Globus pallidus (tissue), 1 donor: Measurements from ENCODE around the gene CDH2.

Experiments
- DNase-seq: peaks from one replicate; pipeline ENCODE4 v3.0.0-alpha.2; 2015; ENCODE audit warnings: low spot score

CDH2 gene

GRCh38 chr18:28176948-28177827 is at the start of gene CDH2:
TSS of gene CDH2 (minus strand) at chr18:28177130. CDS start at chr18:28177022, 108 bp downstream.
- peak; percentile 89 for DNase-seq

DNA sequence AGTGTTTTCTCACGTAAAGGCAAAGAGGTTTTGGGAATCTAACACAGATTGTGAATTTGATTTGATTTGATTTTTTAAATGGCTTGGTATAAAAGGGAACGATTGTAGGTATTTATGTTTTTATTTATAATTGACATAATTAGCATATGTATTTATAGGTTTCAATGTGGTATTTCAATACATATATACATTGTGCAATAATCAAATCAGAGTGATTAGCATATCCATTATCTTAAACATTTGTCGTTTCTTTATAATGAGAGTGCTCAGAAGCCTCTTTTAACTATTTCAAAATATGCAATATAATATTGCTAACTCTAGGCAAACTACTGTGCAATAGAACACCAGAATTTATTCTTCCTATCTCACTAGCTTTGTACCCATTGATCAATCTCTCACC is 35.1 kb upstream of the CDH2 start:
- no peak for DNase-seq

- DNase-seq = no peak
These were observed 31.9 kb upstream of the CDH2 start for GRCh38 chr18:28208712-28209265.

DNA sequence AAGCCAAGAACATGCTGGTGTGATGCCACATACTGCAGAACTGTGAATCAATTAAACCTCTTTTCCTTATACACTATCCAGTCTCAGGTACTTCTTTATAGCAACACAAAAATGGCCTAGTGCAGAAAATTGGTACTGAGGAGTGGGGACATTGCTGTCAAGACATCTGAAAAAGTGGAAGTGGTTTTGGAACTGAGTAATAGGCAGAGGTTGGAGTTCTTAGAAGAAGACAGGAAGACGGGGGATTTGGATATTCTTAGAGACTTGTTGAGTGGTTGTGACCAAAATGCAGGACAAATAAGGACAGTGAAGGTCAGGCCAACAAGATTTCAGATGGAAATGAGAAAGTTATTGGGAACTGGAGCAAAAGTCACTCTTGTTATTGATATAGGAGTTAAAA is 31.3 kb upstream of the CDH2 start:
- DNase-seq = no peak

DNA sequence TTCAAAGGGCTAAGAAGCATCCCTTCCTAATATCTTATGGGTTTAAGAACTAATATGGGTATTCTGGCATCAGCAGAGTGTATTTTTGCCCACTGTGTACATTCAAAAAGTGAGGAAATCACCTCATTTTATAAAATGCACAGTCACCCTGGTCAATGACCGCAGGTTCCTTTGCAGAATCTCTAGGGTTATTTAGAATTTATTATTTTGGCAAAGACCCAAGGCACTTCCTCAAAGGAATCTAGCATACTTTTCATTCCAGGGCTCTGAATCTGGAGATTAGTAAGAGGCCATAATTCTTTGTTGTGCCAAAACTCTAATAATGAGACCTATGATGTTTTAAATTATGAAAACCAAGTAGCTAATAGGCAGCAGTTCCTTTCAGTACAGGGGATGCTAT is 27.2 kb upstream of the CDH2 start:
- no peak for DNase-seq

DNA sequence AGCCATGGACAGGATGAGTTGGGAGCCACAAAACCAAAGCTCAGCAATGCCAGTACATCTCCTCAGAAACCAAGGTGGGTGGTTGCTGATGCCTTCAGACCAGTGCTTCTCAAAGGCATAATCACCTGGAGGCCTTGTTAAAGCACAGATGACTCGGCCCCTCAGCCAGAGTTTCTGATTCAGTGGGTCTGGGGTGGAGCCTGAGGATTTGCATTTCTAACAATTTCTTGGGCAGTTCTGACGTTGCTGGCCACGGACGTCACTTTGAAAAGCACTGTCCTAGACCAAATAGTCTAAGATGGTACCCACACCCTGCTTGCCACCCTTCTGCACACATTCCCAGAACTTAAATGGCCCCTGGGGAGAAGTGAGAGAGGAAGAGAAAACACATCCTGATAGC is 24.1 kb upstream of the CDH2 start:
- no peak for DNase-seq

GRCh38 chr18:28198620-28199019 is 21.7 kb upstream of the CDH2 start:
- DNase-seq = peak; percentile 36

DNA sequence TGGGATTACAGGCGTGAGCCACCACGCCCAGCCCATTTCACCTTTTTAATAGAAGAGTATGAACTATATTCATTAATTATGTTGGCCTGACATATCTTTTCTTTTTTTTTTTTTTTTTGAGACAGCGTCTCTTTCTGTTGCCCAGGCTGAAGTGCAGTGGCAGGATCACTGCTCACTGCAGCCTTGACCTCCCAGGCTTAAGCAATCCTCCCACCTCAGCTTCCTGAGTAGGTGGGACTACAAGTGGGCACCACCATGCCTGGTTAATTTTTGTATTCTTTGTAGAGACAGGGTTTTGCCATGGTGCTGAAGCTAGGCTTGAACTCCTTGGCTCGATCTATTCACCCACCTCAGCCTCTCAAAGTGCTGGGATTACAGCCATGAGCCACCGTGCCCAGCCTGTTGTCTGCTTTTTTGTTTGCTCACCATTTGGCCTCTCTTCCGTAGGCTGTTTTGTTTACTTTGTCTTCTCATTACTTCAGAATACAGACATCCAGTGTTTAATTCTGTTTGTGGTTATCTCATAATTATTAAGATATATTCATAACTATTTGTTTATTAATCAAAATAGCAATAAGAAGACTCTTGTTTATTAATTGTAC is 16.3 kb upstream of the CDH2 start:
- DNase-seq = no peak

- DNase-seq = peak; percentile 44
These were observed 12.7 kb upstream of the CDH2 start for GRCh38 chr18:28189400-28190239.

DNA sequence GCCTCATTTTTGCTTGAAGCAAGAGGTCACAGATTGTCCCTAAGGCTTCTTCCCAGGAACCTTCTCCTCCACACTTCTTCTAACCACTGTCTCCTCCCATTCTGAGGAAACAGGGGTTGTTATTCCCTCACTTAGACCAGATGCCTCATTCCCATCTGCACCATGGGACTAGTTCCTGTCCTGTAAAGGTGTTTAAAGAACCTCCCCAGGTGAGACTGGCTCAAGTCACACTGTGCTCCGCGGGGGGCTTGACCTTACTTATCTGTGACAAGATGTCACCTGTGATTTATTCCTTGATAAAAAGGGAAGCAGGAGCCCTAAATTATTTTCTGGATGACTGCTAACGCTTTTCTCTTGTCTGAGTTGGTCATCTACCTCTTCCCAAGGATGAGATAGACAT is 8.2 kb upstream of the CDH2 start:
- DNase-seq = no peak

DNA sequence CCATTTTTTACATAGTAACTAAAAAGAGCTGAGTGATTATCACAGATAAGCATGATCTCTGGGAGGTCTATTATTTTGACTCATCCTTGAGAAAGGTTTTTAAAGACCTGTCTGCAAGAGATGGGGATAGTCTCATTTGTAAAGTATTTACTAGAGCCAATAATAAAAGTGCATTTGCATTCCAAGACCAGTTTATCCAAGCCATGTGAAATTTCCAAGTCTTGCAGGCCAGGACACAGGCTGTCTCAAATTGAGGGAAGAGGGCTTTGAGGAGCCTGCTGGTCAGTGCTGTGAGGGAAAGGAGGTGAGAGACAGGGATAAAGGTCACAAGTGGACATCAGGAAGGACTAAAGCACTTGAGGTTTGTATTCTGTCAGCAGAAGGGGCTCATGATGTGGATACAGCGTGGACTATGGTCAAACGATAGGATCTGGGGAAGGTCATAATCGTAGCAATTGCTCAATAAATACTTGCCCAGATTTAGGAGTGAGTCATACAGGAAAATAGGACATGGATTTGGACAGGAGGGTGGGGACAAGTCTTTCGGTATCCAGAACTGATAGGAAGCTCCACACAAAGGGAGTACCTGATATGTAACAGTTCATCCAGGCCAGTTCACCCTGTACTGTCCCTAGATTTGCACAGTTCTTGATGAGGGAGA is 6.6 kb upstream of the CDH2 start:
- no peak for DNase-seq

DNA sequence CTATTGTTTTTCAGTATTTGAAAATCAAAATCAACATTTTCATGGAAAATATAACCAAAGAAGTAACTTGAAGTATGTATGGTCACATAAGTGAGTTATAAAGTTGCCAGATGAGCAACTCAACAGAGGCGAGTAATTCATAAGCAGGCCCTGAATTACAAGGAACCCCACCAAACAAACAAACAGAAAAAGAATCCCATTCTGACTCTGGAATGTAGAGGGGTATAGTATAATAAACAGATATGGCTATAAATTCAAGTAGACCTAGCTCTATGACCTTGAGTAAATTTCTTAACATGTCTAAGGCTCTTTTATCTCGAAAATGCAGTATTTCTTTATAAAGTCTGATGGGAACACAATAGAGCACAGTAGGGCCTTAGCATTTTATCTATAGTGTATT is 4.7 kb upstream of the CDH2 start:
- DNase-seq = no peak

DNA sequence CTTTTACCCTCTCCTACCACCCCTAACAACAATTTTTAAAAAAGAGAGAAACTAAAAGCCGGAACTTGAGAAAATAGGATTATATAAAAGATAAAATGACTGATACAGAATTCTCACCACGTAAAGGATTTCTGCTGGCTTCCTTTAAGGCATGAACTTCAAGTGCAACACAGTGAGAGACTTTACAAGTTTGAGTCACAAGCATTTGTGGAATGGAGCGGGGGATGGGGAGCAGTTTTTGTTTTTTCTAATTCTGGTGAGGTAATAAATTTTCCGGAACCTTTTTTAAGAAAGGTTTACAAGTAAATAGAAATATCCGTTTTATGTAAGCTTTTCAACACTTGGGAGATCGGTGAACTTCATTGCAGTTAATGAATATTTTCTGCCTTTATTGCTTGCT is 1.8 kb upstream of the CDH2 start:
- DNase-seq = peak; percentile 28

GRCh38 chr18:28177828-28178635 is 1.1 kb upstream of the CDH2 start:
- peak; percentile 83 for DNase-seq

GRCh38 chr18:28176698-28176947 is 307 bp downstream of the CDH2 start:
- no peak for DNase-seq

DNA sequence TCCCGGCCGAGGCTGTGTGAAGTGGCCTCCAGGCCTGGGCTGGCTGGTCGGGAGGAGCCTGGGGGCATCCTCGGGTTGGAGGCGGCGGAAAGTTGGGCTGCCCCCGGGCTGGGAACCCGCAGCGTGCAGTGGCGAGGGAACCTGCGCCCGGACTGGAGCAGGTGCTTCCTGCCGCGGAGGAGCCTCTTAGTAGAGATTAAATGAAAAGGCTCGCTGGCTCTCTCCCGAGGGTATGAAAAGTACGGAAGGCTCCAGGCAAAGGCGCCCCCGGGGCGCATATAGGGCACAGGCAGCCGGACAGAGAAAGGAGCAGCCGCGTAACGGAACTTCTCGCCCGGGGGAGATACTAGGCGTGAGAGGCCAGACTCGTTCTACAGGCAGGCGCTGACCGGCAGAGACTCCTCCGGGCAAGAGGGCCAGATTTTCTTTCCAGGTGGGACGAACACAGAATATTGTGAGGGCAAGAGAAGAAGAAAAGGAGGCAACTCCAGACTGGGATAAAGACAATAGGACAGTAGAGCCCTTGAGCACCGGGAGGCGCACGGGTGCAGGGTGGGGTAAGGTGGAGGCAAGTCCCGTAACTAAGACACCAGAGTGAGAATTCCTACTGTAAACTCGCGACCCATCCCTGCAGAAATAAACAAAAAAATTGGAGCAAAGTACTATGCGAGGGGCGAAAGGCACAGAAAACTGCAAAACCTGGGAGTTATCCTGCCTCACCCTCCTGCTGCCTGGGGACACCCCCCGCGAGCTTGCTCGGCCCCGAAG is 816 bp downstream of the CDH2 start:
- peak; percentile 48 for DNase-seq

GRCh38 chr18:28175150-28175929 is 1.6 kb downstream of the CDH2 start:
- peak; percentile 51 for DNase-seq

DNA sequence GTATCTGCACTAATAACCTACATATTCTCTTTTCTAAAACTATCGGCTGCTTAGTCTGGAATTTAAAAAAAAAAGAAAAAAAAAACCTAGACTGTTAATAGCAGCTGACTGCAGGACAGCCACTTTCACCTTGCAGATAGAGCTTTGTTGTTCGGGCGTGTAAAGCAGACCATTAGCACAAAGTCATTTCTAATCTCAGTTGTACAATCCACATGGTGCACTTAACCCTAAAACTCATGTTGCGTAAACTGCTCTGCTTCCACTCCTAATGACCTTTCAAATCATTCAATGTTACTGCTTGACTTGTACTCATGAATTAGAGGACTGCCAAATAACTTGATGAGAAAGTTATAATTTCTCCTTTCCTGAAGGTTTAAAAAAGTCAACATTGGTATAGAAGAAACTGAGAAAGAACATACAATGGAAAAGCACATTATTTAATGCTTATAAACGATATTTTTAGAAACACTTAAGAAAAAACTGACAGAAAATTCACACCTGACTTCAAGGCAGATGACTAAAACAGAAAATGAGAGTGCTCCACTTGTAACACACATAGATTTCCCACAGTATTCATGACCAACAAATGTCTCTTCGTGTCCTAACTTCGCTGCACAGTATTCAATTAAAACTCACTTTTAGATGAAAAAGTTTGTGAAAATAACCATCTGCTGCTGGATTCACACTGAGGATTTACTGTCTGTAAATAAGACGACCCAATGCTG is 2.6 kb downstream of the CDH2 start:
- DNase-seq = no peak

DNA sequence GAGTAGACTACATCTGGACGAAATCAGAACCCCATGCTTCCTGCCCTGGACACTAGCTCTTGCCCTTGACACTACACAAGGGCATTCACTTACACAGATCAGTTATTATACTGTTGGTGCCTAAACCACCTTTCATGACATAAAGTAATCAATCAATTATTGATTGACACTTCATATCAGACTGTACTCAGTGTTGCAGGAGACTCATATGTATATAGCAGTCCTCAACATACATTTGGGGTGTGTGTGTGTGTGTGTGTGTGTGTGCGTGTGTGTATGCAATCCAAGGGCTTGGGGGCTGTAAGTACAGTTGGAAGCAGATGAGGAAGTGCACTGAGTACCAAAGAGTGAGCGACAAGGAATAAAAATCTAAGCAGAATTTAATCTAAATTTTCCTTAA is 5.1 kb downstream of the CDH2 start:
- DNase-seq = no peak
